Myocyte (in vitro differentiated cells): Measurements from ENCODE around the gene ENOX2. TPM values are rescaled to one million over a fixed set of nuclear protein-coding genes. Genes with fewer than 3 reads are reported as not detected.

ENCODE experiments used
- DNase-seq: peaks from one replicate; pipeline ENCODE4 v3.0.0-alpha.2; 2012; ENCODE audit warnings: low read depth
- total RNA-seq: library from RNA; depleted of rRNA; stranded (reverse); fragments of >200 nt; gene quantifications from 2 replicates; pipeline ENCODE4 v1.2.3, GENCODE V29; 2014

The ENOX2 gene
- total RNA-seq, 1 donor from 2014 or later: 12.1 TPM

GRCh38 chrX:130704053-130705038 is 198.7 kb downstream of the ENOX2 start:
- DNase-seq: no peak

DNA sequence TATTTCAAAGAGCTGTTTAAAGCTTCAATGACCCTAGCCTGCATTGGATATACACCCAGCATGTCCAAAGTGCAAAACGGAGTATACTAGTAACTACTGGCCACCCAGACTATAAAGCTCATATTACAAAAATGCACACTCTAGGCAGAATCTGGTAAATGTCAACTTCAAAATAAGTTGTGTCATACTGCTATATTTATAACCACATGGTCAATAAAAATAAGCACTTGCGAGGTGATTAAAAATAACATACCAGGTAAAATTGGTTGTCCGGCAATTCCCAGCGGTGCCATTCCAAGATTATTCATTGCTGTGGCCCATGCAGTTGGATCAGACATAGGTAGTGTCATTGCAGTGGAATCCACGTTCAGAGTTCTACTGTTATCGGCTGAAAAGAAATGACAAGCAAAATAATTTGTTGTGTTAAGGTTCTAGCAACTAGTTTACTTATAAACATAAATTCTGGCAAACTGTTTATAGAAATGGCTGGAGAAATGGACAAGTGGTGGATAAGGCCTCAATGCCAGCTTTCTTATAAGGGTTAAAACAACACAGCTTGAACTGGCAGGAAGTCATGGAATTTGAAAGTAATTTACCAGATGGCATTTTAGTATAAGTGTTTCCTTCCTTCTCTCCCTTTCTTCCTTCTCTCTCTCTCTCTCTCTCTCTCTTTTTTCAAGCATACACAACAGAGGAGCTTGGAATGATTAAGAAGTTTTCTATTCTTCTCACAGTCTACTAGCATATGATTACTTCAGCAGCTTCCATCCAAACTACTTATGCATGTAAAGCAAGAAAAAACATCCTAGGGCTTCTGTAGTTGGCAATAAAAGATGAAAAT is 199.9 kb downstream of the ENOX2 start:
- DNase-seq: peak; percentile 22

DNA sequence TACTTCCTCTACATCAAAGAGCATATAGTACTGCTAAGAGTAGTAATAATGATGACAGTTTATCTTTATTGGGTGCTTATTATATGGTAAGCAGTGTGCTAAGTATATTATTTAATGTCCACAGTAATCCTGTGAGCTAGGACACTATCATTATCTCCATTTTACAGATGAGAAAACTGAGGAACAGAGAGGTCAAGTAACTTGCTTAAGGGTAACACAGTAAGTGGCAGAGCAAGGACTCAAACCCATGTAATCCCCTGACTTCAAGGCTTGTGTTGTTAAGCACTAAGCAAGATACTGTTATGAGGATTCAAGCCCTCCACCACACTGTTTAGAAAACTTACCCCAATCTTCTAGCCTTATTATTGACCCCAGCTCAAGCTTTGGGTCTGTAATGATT is 202.4 kb downstream of the ENOX2 start:
- no peak for DNase-seq

- DNase-seq: no peak
Measured at GRCh38 chrX:130699618-130700017, 203.4 kb downstream of the ENOX2 start.

GRCh38 chrX:130696542-130696941 is 206.5 kb downstream of the ENOX2 start:
- no peak for DNase-seq

DNA sequence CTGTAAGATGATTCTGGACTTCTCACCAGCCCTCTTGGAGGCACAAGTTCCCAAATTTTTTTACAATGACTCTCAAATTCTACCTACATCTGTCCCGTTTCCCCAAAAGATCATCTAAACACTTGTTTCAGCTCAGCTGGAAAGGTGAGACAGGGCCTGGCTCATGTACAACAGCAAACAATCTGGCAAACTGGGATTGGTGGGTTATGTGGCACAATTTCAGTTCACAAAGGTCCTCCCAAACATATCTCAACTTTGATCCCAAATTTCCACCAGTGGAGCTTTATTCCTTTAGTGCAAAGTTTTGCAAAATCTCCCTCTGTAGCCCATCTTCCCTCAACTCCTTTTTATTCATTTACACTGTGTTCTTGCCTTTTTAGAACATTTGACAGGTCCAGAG is 207.1 kb downstream of the ENOX2 start:
- DNase-seq: no peak

- no peak for DNase-seq
Measured at GRCh38 chrX:130694983-130695382, 208.0 kb downstream of the ENOX2 start.

DNA sequence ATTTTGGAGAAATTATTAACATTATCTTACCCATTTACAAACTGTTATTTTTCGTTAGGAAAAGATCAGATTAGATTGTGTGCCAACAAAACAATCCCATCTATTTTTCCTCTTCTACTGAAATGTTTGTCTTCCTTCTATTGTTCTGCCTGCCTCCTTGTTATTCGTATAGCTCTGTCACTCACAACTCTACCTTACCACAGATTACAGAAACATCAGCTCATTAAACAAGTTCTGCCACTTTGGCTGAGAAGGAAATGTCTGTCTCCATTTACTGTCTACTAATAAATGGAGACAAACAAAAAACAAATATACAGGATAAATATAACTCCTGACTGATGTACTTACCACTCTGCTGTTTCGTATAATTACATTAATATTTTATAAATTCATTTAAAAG is 211.4 kb downstream of the ENOX2 start:
- no peak for DNase-seq

DNA sequence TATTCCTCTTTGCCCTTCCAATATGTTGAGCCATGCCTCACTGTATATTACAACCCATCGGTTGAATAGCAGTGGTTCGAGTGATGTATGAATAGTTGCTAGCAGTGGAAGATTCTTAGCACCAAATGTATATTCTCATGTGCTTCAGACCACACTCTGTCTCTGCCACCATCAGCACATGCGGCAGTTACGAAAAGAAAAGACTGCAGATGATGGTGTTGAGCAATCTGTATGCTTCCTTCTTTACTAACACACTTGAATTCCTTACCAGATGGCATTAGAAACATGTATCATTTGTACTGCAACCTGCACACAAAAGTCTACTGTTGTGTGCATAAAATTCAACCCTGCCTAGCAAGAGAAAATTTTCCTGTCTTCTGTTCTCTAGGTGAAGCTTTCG is 214.6 kb downstream of the ENOX2 start:
- no peak for DNase-seq

DNA sequence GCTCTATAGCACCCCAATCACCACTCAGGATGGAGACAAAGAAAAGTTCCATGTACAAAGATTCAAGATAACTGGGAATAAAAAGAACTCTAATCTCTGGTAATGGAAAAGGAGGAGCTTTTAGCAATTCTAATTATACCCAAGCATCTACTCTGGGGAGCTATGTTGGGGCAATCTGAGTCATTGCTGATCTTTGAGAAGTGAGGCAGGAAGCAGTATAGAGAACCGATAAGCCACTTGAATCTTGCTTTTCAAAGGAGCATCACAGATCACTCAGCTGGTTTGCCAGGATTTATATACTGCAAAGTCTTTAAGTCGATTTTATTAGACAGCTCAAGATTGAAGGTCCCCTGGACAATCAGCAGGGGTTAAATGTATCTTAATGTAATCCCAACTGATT is 220.0 kb downstream of the ENOX2 start:
- peak; percentile 4 for DNase-seq

GRCh38 chrX:130680164-130681035 is 222.6 kb downstream of the ENOX2 start:
- DNase-seq: peak; percentile 10

GRCh38 chrX:130676861-130677260 is 226.1 kb downstream of the ENOX2 start:
- no peak for DNase-seq

GRCh38 chrX:130672214-130672613 is 230.8 kb downstream of the ENOX2 start:
- DNase-seq: no peak

DNA sequence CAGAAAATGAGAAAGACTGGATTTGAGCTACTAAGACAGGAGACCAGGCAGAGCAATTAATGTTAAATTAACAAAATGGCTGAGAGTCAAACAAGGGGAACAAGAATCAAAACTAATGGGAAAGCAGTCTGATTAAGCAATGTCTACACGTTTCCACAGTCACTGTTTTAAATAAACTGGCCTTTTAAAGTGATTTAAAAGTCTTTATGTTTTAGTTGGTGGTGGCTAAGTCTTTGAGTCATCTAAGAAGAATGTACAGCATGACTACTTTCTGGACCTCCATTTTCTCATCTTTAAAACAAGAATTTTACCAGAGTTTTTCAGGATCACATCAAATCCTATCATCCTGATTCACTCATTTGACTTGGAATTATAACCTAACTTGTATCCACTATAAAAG is 233.8 kb downstream of the ENOX2 start:
- no peak for DNase-seq

GRCh38 chrX:130665263-130665662 is 237.7 kb downstream of the ENOX2 start:
- no peak for DNase-seq

GRCh38 chrX:130658310-130658709 is 244.7 kb downstream of the ENOX2 start:
- no peak for DNase-seq

- no peak for DNase-seq
Measured at GRCh38 chrX:130654409-130654950, 248.5 kb downstream of the ENOX2 start.

GRCh38 chrX:130652824-130653578 is 250.0 kb downstream of the ENOX2 start:
- no peak for DNase-seq

DNA sequence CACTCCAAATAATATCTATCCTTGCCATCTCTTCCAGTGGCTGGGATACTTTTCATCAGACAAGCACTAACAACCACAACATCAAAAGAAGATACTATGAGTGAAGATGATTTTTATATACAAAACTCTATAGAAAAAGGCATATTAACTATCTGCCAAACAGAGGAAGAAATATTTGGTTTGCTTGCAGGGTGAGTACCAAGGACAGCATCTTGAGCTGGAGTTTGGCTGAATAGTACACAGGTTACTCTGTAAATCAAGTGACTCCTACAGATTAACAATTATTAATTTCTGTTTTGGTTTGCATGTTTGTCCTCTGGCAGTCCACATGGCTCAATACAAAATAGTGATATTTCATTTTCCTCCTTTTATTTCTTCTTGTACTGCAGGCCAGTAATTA is 253.3 kb downstream of the ENOX2 start:
- no peak for DNase-seq

DNA sequence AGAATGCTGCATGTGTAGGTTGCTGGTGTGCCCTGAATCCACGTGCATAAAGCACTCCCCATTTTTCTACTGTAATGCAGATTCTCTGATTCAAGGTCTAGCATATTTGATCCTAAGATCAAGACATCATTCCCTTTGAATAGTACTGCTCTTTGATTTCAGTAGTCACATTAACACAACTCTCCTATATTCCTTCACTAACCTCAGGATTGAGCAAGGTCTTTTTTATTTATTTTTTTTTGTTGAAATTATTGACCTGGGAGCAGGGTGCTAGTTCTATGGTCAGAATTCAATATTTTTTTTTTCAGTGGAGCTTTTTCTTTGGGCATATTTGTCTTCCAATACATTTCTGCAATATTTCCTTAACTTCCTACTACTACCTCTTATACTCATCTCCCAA is 255.5 kb downstream of the ENOX2 start:
- no peak for DNase-seq
